ENCODE data around the gene CDKN2B-AS1. TPM values are rescaled to one million over a fixed set of nuclear protein-coding genes. Genes with fewer than 3 reads are reported as not detected.
A peak's percentile ranks its signal among the peaks of the same experiment; 100 is the strongest.

The CDKN2B-AS1 gene
- total RNA-seq, 1 donor from 2014 or later = 19.5 TPM

DNA sequence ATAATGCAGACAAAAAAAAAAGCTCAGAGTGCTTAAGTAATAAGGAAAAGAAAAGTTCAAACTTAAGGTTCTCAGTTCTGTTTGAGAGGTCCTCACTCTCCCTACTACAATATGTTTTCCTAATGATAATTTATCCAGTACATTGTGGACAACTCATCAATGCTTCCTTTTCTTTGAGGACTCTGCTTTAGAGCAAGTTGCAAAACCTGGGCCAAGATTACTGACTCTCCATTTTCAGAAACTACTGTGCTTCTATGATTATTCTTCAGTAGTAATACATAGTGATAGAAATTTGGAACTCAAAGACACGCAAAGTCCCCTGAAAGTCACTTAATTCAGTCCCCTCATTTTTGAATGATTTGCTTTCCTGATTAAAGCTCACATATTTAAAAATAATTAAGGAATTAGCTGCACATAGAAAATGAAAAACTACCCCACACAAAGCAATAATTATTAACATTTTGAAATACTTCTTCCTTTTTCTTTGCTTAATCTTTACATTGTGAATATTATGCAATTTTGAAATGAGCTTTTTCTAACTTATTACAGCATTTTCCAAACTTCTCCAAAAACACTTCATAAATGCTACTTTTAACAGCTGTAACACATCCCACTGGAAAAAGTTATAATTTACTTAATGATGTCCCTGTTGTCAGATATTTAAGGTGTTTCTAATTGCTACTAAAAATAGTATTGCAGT, 11.6 kb upstream of the CDKN2B-AS1 start:
- no peak for DNase-seq (ENCODE audit: low spot score)

DNA sequence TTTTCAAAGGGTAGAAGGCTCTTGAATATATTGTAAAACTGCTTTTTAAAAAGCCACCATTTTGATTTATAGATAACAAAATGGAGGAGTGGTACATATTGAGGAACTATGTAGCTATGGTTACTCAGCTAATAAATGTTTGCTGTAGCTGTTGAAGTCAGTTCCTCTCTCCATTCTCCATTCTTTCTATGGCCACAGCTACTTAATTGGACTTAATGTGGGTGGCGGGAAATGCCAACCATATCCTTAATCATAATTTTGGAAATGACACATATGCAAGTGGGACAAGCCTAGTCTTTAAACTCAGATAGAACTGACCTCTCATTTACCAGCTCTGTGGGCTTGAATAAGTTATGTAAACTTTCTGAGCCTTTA, 11.0 kb upstream of the CDKN2B-AS1 start:
- DNase-seq (ENCODE audit: low spot score) = no peak

DNA sequence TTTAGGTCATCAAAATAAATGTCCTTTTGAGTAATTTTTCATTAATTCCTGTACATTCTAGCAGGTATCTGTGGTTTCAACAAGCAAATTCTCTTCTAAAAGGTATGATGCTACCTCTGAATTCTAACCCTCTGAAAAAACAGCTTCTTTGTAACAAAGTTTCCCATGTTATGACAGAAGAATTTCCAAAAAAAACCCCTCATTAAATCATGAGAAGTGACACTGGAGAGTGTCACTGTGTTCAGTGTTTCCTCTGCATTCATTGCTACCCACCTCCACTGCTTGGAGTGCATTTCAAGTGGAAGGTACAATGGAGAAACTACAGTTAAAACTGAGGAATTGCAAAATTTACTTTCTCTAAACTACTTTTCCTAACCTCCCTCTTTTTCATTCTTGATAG, 10.5 kb upstream of the CDKN2B-AS1 start:
- no peak for DNase-seq (ENCODE audit: low spot score)

DNA sequence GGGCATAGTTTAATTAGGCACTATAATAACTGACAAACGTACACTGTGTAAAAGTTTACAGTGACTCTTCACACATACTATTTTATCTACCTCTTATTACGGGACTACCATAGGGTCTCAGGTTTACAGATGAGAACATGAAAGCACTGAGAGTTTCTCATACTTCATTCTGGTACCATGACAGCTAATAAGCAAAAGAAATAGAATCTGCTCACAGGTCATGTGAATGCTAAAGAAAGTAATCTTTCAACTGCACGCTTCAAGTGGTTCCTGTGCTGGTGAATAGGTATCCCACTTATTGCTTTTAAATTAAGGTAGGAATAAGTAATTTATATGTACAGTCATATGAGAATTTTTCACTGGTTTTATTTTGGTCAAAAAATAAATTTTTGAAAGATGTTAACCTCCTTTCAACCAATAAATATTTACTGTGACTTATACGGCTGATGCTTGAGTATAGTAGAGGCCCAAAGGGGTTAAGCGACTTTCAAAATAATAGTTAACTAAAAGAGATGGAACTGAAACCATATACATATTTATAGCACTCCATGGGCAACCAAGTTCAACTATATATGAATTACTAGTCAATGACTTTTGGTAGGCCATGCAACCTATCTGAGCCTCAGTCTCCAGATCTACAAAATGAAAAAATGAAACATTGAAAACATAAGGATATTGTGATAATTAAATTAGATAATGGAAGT, 8.5 kb upstream of the CDKN2B-AS1 start:
- no peak for DNase-seq (ENCODE audit: low spot score)

DNA sequence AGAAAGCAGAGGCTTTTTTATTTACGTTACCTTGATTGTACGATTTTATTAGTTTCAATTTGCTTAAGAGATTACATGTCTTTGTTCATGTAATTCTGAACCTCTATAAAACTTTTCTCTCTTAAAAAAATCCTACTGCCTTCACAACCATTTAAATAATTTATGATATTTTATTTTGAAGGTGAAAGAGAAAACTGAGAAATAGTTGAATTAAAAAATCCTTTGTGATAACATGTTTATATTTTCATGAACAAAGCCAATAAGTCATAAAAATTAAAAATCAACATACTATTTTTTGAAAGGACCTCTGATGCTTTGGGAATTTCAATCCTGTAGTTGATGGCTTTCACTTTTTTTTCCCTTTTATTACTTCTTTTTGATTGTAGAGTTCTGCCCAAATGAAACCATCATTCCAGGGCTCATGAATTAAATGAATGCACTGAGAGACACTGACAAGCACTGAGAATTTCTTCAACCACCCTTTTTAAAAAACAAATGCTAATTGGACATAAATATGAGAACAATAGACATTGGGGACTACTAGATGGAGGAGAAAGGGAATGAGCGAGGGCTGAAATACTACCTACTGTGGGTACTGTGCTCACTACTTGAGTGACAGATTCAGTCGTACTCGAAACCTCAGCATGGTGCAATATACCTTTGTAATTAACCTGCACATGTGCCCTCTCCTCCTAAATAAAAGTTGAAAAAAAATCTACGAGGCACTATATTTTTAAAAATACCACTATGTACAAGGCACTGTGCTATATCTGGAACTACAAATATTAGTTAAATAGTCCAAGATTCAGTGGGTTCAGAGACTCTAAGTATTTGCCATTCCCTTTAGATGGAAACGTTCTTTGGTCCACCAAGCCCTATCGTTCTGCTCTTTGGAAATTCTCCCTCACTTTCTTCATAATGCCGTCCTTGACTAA, 6.3 kb upstream of the CDKN2B-AS1 start:
- DNase-seq (ENCODE audit: low spot score) = no peak

DNA sequence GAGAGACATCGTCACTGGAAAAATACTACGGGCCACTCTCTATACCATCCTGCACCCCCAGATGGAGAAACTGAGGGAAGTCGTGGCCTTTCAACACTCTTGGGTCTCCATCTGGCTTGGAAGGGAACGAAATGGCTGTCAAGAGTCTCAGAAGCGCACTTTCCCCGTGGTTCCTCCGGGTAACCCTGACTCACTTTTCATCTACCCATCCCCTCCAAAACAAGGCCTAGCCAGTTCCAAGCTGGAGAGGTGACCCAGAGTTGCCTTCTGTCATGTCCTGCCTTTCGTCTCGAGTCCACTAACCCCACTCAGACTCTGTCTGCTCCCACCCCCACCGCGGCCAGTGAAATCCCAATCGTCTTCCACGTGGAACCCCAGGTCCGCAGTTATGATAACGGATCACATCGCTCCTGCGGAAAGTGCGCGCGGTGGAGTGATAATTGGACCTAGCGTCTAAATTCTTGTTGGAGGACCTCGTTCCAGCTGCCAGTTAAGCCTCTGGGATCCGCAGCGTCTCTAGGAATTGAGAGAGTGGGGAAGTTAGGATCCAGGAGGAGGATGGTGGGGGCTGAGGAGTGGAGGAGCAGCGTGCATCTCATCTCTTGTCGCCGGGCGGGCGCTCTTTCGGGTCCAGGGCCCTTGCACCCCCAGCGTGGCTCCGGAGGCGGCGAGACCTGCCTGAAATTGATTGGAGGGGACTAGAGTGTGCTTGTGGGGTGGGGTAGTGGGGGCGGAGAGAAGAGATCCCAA, 5.0 kb upstream of the CDKN2B-AS1 start:
- no peak for DNase-seq (ENCODE audit: low spot score)

DNA sequence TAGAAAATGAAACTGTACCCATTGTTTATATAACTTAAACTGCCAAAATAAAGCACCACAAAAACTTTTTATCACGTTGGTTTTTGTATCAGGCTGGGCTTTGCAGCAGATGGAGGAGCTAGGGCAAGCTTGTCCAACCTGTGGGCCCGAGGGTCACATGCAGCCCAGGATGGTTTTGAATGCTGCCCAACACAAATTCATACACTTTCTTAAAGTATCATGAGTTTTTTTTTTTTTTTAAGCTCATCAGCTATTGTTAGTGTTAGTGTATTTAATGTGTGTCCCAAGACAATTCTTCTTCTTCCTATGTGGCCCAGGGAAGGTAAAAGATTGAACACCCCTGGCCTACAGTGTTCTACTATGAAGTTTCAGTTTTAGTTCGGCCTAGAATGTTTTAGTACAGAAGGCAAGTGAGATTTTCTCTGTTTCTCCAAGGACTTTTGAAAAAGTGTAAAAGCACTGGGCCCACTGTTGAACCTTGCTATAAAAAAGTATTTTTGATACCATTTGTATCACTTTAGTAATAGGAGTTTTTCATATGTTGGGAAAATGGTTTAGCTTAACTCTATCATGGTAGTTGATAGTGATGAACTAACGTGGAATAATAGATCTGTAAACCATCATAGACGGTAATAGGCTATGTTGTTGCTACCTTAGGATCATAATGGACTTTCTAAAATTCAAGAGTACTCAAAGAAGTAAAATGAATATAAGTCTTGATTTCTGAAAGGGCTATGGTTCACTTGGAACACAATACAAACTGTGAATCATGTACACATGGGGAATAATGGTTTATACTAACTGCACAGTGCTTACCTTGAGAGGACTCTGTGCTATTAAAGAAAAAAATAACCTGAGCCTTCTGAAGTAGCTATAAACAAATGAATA, 3.3 kb upstream of the CDKN2B-AS1 start:
- no peak for DNase-seq (ENCODE audit: low spot score)

DNA sequence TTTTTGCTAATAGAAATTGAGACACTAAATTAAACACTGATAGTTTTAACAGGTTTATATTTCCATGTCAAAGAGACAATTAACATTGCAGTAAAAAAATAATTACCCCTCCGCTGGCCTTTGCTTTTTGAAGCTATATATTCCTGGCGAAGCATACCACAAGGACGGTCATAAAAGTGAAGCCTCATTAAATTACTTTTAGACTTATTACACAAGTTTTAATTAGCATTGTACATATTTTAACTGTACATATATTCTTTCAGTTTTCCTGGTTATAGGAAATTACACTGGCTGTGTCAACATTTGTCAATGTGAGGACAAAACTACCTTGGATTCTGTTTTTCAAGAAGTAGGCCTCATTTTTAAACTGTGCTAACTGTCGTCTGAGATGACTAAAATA, 1.6 kb upstream of the CDKN2B-AS1 start:
- DNase-seq (ENCODE audit: low spot score) = no peak

DNA sequence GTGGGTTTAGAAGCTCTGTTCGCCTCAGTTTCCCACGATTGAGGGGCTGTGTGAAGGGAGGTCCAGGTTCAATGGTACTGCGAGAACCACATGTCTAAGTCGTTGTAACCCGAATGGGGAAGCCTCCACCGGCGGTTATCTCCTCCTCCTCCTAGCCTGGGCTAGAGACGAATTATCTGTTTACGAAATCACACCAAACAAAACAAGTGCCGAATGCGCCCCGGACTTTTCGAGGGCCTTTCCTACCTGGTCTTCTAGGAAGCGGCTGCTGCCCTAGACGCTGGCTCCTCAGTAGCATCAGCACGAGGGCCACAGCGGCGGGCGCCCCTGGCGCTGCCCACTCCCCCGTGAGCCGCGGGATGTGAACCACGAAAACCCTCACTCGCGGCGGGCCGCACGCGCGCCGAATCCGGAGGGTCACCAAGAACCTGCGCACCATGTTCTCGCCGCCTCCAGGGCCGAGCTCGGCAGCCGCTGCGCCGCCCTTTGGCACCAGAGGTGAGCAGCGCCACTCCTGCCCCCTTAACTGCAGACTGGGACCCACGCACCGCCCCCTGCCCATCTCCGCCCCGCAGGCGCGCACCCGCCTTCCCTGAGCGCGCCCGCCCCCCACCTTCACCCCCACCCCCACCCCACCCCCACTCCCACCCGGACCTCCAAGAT, 567 bp upstream of the CDKN2B-AS1 start, which contains the start of gene CDKN2A:
Gene CDKN2A, minus strand, starts transcription at position 500 of the 663 bp plus-strand sequence.
- no peak for DNase-seq (ENCODE audit: low spot score)

DNA sequence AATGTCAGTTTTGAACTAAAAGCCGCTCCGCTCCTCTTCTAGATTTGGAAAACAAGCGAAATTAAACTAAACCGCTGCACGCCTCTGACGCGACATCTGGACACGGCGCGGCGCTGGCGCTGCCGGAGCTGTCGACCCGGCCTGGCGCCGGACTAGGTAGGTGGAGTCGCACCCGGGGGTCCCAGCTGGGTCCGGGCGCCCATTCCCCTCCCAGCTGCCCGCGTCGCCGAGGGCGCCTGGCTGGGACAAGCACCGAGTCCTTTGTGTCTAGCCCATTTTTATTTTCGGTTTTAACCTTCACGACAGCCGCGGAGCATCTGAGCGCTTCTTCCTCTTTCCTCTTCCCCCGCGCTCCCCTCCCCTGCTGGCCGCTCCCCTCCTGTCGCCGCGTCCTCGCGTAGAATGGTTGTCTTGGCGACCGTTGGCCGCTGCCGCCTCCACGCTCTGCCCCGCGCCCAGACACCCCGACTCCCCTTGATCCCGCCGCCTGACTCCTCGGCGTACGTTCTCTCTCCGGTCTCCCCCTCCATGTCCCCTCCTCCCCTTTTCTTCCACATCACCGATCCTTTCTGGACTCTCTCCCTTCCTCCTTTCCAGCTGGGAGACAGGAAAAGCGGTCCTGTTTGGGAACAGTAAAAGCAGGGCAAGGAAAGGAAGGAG, 545 bp downstream of the CDKN2B-AS1 start:
- peak; percentile 54 for DNase-seq (ENCODE audit: low spot score)

DNA sequence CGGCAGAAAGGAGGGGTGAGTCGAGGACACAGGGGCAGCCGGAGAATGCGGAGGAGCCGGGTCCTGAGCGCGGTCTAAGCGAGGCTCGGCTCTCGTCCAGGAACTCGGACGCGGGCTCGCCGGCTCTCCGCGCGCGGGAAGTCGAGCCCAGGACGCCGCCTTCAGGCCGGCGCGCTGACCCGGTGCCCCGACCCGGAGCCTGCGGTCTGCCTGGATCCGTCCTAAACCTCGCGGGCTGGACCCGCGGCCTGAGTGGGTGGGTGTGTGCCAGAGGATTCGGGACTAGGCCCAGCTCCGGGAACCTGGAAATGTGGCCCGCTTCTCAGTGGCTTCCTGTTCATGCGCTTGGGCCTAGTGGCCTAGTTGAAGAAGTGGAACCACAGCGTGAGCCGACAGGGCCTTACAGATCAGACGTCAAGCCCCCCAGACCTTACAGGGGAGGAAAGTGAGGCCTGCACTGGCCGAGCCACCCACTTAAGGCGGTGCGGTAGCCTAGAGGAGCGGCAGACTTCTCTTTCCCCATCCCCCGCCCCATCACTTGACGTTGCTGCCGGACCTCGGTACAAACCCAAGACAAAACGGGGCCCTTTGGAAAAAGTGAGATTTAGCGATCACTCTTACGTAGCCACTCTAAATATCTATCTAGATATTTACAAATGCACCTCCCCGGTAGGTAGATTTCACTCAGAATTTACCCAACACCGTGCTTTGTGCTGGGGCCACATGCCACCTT, 1.2 kb downstream of the CDKN2B-AS1 start:
- DNase-seq (ENCODE audit: low spot score) = peak; percentile 33

DNA sequence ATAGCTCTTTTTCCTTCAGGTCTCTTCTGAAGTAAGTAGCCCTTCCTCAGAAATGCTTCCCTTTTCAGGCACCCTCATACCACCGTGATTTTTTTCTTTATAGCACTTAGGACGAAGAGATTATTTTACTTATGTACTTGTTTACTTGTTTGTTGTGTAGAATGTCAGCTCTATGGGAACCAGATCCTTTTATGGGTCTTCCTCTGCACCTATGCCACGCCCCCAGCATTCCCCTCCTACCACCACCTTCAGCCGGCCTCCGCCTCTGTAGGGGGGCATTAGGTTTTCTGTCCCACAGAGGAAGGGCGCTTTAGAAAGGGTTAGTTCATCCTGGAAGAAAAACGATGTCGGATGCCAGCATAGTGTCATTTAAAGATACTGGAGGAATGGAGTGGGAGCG, 1.8 kb downstream of the CDKN2B-AS1 start:
- no peak for DNase-seq (ENCODE audit: low spot score)

DNA sequence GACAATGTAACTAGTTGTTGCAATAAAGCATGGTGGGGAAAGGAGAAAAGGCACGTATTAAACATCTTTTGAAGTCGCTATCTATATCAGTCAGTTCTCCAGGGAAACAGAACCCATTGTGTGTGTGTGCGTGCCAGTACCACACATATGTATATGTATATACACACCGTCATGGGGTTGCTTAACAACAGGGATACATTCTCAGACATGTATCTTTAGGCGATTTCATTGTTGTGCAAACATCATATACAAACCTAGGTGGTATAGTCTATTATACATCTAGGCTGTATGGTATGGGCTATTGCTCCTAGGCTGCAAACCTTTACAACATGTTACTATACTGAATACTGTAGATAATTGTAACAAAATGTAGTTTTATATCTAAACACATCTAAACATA, 2.3 kb downstream of the CDKN2B-AS1 start:
- DNase-seq (ENCODE audit: low spot score) = no peak

DNA sequence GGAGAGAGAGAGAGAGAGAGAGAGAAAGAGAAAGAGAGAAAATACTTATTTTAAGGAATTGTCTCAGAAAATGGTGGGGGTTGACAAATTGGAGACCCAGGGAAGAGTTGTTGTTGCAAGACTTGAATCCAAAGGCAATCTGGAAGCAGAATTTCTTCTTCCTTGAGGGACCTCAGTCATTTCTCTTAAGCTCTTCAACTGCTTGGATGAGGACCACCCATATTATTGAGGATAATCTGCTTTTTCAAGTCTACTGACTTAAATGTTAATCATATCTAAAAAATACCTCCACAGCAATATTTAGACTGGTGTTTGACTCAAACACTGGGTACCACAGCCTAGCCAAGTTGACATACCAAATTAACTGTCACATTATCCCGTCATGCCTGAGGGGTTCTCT, 2.9 kb downstream of the CDKN2B-AS1 start:
- DNase-seq (ENCODE audit: low spot score) = no peak

DNA sequence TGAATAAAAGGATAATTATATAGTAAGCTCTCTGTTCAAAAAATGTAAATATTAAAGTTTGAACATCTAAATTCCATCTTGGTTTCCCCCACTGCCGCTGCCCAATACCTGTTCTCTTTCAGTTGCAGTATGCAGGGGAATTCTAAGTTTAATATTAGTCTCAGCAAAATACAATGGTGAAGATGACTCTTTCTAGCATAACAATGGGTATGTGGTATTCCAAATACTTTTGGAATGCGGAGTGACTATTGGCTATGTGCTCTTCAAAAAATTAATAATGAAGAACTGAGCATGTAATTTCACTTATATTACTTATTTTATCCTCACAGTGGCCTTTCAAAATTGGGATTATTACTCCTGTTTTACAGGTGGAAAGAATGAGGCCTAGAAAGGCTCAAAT, 3.4 kb downstream of the CDKN2B-AS1 start:
- no peak for DNase-seq (ENCODE audit: low spot score)

DNA sequence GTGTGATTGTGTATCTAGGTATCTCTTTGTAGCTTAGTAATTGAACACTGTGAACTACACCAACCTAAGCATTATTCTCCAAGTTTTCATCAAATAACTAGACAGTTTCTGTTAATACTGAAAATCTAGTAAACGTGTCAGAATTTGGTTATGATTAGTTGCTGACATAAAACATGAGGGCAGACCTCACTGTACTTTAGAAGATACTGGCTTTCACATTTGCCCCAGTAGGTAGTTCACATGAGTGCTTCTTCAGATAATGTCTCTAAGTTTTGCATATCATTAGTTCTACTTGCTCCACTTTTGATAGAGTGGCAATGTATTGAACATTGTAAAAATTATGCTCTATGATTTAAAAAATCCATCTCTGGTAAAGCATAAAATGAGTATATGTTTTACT, 7.4 kb downstream of the CDKN2B-AS1 start:
- no peak for DNase-seq (ENCODE audit: low spot score)

DNA sequence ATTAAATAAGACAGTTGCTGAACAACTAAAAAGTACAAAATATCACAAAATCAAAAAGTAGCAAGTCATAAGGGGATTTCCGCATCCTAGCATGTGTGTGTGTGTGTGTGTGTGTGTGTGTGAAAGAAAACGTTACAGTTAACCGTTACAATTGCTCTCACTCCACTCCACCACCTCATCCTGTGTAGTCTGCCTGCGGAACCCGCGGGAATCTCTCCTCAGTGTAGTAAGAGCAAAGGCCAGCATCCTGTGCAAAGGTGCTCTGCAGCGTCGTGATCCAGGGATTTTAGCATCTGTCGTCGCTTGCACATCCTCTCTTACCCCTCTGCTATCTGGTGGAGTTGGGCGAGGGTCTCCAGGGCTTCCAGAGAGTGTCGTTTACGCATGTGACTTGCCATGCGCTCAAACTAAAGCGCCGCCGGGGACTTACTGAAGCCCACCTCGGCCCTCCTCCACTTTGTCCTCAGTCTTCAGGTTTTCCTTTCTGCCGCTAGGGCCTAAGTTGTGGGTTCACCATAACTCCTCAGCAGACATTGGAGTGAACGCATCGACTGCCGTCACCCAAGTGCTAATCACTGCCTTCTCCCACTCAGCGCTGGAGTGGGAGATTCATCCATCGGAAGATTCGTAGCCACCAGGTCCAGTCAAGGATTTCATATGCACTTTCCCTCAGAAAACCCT, 10.6 kb downstream of the CDKN2B-AS1 start:
- DNase-seq (ENCODE audit: low spot score) = no peak
